Endothelial cell of umbilical vein (primary cell): ENCODE results near the gene TFRC. TPM values are rescaled to one million over a fixed set of nuclear protein-coding genes. Genes with fewer than 3 reads are reported as not detected.

Experiments used
- BruUV-seq: library from RNA; stranded (reverse); fragments of 400-500 nt; replicated peaks from 2 replicates; lab custom pipeline; 2021; lab: Mats Ljungman, UMichigan
- CTCF ChIA-PET: fragments of 300-600, 350-600 bp; sonication (Branson Sonifier 250); formaldehyde crosslinking; loops from one replicate; lab custom pipeline; 2021; ENCODE audit warnings: antibody characterized with exemption, inconsistent platforms; lab: Charles Lee
- POLR2A ChIA-PET: fragments of 300-600, 350-600 bp; sonication (Branson Sonifier 250); formaldehyde crosslinking; loops from one replicate; lab custom pipeline; 2021; ENCODE audit warnings: antibody characterized with exemption, inconsistent platforms; lab: Charles Lee
- DNase-seq: peaks from one replicate; pipeline ENCODE4 v3.0.0-alpha.2; 2011; ENCODE audit warnings: low read depth, low spot score
- FAIRE-seq: peaks from 2 replicates; lab custom pipeline; 2011; peaks lifted over from hg19 to GRCh38; lab: Jason Lieb, UNC
- H2AFZ ChIP-seq: 2 replicates; pipeline ENCODE4 v1.6.0; 2012; ENCODE audit warnings: low read depth, low read length, control low read depth, inconsistent platforms
- H3K27ac ChIP-seq: 2 replicates; pipeline ENCODE4 v1.5.1; 2011; ENCODE audit warnings: low read depth, mild to moderate bottlenecking, control low read depth, low read length, moderate library complexity; ENCODE audit not compliant: insufficient read depth
- H3K27me3 ChIP-seq, 2 experiments: 2 replicates each; pipeline versions ENCODE4 v1.6.0 to v1.6.1; 2011; ENCODE audit warnings: low read length in 2 of 2, mixed read lengths in 1 of 2; ENCODE audit not compliant: control insufficient read depth in 2 of 2, insufficient read depth in 2 of 2
- H3K36me3 ChIP-seq, 2 experiments: 2 replicates in 1 of 2; 3 replicates in 1 of 2; pipeline ENCODE4 v1.5.1; 2011; ENCODE audit warnings: low read length in 2 of 2, mild to moderate bottlenecking in 1 of 2, moderate library complexity in 1 of 2; ENCODE audit not compliant: control insufficient read depth in 2 of 2, insufficient read depth in 2 of 2; ENCODE audit errors: extremely low read depth in 1 of 2
- H3K4me1 ChIP-seq: 3 replicates; pipeline ENCODE4 v1.5.1; 2011; ENCODE audit warnings: mild to moderate bottlenecking, low read length; ENCODE audit not compliant: control insufficient read depth, insufficient read depth; ENCODE audit errors: extremely low read depth
- H3K4me2 ChIP-seq: 2 replicates; pipeline ENCODE4 v1.6.1; 2011; ENCODE audit warnings: low read length, control low read depth, mixed read lengths; ENCODE audit not compliant: insufficient read depth
- H3K4me3 ChIP-seq, 3 experiments: fragments of 200-600 bp in 1 of 3; sonication (generic), shearing (Covaris generic) in 1 of 3; replicated peaks in 1 of 3; 2 replicates each; pipeline ENCODE4 v1.5.1; 2011 to 2016; ENCODE audit warnings: control low read depth in 3 of 3, low read length in 3 of 3, mild to moderate bottlenecking in 2 of 3, inconsistent platforms in 1 of 3, low read depth in 1 of 3, moderate library complexity in 1 of 3; ENCODE audit not compliant: insufficient read depth in 1 of 3
- H3K79me2 ChIP-seq: 2 replicates; pipeline ENCODE4 v1.6.0; 2012; ENCODE audit warnings: low read length, inconsistent platforms; ENCODE audit not compliant: control insufficient read depth, insufficient read depth
- H3K9ac ChIP-seq: replicated peaks from 2 replicates; pipeline ENCODE3; 2011; ENCODE audit warnings: low read length, control low read depth; ENCODE audit not compliant: insufficient read depth; ENCODE audit errors: extremely low read depth
- H3K9me1 ChIP-seq: replicated peaks from 3 replicates; pipeline ENCODE4 v1.6.0; 2011; ENCODE audit warnings: mild to moderate bottlenecking, low read length; ENCODE audit not compliant: control insufficient read depth, insufficient read depth; ENCODE audit errors: extremely low read depth
- H3K9me3 ChIP-seq: replicated peaks from 2 replicates; pipeline ENCODE4 v1.5.1; 2012; ENCODE audit warnings: low read length, inconsistent platforms; ENCODE audit not compliant: control insufficient read depth, insufficient read depth
- H4K20me1 ChIP-seq: replicated peaks from 2 replicates; pipeline ENCODE3; 2011; ENCODE audit warnings: mild to moderate bottlenecking, low read length; ENCODE audit not compliant: control insufficient read depth, insufficient read depth; ENCODE audit errors: extremely low read depth
- CTCF ChIP-seq, 2 donors: IDR thresholded peaks; 1 replicate in 1 of 2; 2 replicates in 1 of 2; pipeline ENCODE4 v1.5.1; 2011; ENCODE audit warnings: low read length in 2 of 2, mild to moderate bottlenecking in 2 of 2, moderate library complexity in 2 of 2, control low read depth in 1 of 2, inconsistent platforms in 1 of 2, low read depth in 1 of 2; ENCODE audit not compliant: insufficient read depth in 1 of 2; ENCODE audit errors: extremely low read depth in 1 of 2
- EZH2 ChIP-seq: IDR thresholded peaks from 2 replicates; pipeline ENCODE4 v1.6.1; 2012; ENCODE audit warnings: borderline replicate concordance, low read depth, mild to moderate bottlenecking, moderate library complexity, low read length, inconsistent platforms; ENCODE audit not compliant: severe bottlenecking
- FOS ChIP-seq: IDR thresholded peaks from 2 replicates; pipeline ENCODE4 v1.6.1; 2011; ENCODE audit warnings: mild to moderate bottlenecking, low read length, moderate library complexity, borderline replicate concordance; ENCODE audit not compliant: insufficient read depth
- GATA2 ChIP-seq: IDR thresholded peaks from 2 replicates; pipeline ENCODE4 v1.7.0; 2011; ENCODE audit warnings: low read depth, mild to moderate bottlenecking, moderate library complexity, mixed read lengths, low read length; ENCODE audit not compliant: insufficient read length, insufficient read depth
- JUN ChIP-seq: IDR thresholded peaks from 2 replicates; pipeline ENCODE4 v1.6.1; 2011; ENCODE audit warnings: borderline replicate concordance, low read depth; ENCODE audit not compliant: insufficient read length, insufficient read depth
- MAX ChIP-seq: IDR thresholded peaks from 2 replicates; pipeline ENCODE4 v1.6.1; 2011; ENCODE audit not compliant: insufficient read depth, insufficient read length
- MYC ChIP-seq: IDR thresholded peaks from one replicate; pipeline ENCODE4 v1.6.1; 2011; ENCODE audit warnings: mild to moderate bottlenecking, low read depth, low read length
- POLR2A ChIP-seq: IDR thresholded peaks from 2 replicates; pipeline ENCODE4 v1.6.1; 2012; ENCODE audit warnings: low read depth, mild to moderate bottlenecking, control low read depth, low read length
- POLR2AphosphoS5 ChIP-seq: IDR thresholded peaks from 2 replicates; pipeline ENCODE4 v1.6.1; 2012; ENCODE audit warnings: low read depth, mild to moderate bottlenecking, control low read depth, low read length, moderate library complexity; ENCODE audit not compliant: insufficient read depth
- dilution Hi-C: fragments of 300-500 bp; cut with MboI; formaldehyde crosslinking; loops from one replicate; pipeline ENCODE4 v1.15.0; 2019; ENCODE audit warnings: low sequenced_read_pairs; ENCODE audit not compliant: extremely low pct_ligation_motif_present
- intact Hi-C: fragments of 100-400 bp; cut with micrococcal nuclease; formaldehyde crosslinking; loops from one replicate; pipeline ENCODE4 v1.10.0; 2022
- polyA plus RNA-seq, 4 experiments: library from polyadenylated mRNA; depleted of rRNA in 3 of 4; stranded (reverse) in 3 of 4; unstranded in 1 of 4; fragments of >200 nt; gene quantifications; 2 replicates each; pipeline versions ENCODE4 v1.2.1 to v1.2.3, GENCODE V29; 2011 to 2012; ENCODE audit warnings: missing spikeins in 1 of 4
- total RNA-seq: library from RNA; stranded (reverse); gene quantifications from 2 replicates; pipeline ENCODE4 v1.2.3, GENCODE V29; 2021

Gene TFRC
- total and polyA plus RNA-seq, 2 donors (not counting 3 experiments of a cell fraction or from before 2014, with no cell fraction given) = 14.1 to 69.6 TPM

GRCh38 chr3:196117809-196118208 is 35.9 kb upstream of the TFRC start:
- H3K27ac ChIP-seq = no peak overlapping the region
- no TSS peak for BruUV-seq
- ChIA-PET CTCF (interaction anchor here (0.9 to 1.3 kb wide), 3 partner anchors 17 to 267 kb away, joined by 3 to 4 read pairs (median 3); no protein-coding TSS in a partner anchor), POLR2A (no interaction called here)
- no peaks in the 10 kb centered on the region for H3K79me2 ChIP-seq
- peaks cover 2 to 7% of the 10 kb centered on the region in 2 experiments for H3K27me3 ChIP-seq
- TF ChIP-seq JUN (no peak), POLR2AphosphoS5 (no peak), GATA2 (no peak), POLR2A (no peak), CTCF (IDR thresholded peaks at IDR 0.05; ENCODE audit: extremely low read depth in 1 of 2, insufficient read depth in 1 of 2, low read depth in 1 of 2, low read length in 2 of 2) (no peak), FOS (no peak), MAX (no peak), MYC (no peak), EZH2 (no peak)
- no peaks in the 10 kb centered on the region for H3K36me3 ChIP-seq
- no peak for FAIRE-seq
- no peak overlapping the region for H3K4me3 ChIP-seq
- no peak overlapping the region for H3K4me2 ChIP-seq
- no peak overlapping the region for H2AFZ ChIP-seq
- intact Hi-C loops = no loop called here
- H4K20me1 ChIP-seq = no peaks in the 10 kb centered on the region
- no peaks in the 10 kb centered on the region for H3K9me1 ChIP-seq
- H3K9ac ChIP-seq = no peak overlapping the region
- no peak for DNase-seq
- dilution Hi-C loops = no loop called here
- H3K9me3 ChIP-seq = no peaks in the 10 kb centered on the region
- H3K4me1 ChIP-seq = no peaks in the 10 kb centered on the region
